PC-3 (cell line): ENCODE results near the gene NMUR1.

Experiments
- EZH2phosphoT487 ChIP-seq: fragments of 300-600 bp; sonication (generic); IDR thresholded peaks from 2 replicates; pipeline ENCODE4 v1.6.1; 2018; ENCODE audit warnings: mild to moderate bottlenecking, antibody characterized with exemption, low read length, borderline replicate concordance
- TF ChIP-seq, protein P1 (sequence below): fragments of 300-600 bp; sonication (generic); conservative IDR thresholded peaks from 2 replicates; pipeline ENCODE4 v1.5.1; 2017; ENCODE audit warnings: antibody characterized with exemption, low read depth, mild to moderate bottlenecking, low read length

DNA sequence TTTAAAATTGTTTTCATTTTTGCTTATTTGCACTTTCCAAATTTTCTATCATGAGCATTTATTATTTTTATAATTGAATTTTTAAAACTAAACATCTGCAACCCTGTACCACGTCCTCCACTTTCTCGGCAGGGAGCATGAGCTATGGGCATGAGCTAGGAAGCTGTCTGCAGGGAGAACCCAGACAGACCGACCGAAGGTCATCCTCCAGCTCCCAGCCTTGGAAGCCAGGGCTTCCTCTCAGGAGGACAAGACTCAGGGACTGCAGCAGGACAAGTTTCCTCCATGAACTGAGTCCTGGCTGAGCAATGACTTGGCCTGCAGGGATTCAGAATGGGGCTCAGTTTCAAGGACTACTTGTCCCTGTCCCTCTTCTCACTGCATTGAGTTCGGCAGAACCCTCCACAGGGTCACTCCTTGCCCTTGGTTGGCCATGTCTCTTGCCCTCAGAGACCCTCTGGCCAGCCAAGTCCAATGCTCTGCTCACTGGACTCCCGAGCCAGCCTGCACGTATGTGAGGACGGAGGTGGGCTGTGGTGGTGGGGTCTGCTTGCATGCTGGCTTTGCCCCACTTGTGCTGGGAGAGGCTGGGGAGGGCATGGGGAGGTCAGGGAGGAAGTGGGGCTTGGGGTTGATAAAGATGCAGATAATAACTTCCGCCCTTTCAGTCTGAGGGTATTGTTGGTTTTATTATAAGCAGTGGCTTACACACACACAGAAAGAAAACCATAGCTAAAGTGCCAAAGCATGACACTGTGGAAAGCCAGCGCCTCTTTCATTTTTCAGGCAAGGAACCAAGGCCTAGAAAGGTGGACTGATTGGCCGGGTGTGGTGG, 6.6 kb downstream of the NMUR1 start:
- TF ChIP-seq, protein P1, sequence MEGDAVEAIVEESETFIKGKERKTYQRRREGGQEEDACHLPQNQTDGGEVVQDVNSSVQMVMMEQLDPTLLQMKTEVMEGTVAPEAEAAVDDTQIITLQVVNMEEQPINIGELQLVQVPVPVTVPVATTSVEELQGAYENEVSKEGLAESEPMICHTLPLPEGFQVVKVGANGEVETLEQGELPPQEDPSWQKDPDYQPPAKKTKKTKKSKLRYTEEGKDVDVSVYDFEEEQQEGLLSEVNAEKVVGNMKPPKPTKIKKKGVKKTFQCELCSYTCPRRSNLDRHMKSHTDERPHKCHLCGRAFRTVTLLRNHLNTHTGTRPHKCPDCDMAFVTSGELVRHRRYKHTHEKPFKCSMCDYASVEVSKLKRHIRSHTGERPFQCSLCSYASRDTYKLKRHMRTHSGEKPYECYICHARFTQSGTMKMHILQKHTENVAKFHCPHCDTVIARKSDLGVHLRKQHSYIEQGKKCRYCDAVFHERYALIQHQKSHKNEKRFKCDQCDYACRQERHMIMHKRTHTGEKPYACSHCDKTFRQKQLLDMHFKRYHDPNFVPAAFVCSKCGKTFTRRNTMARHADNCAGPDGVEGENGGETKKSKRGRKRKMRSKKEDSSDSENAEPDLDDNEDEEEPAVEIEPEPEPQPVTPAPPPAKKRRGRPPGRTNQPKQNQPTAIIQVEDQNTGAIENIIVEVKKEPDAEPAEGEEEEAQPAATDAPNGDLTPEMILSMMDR: no peak
- no peak for TF ChIP-seq EZH2phosphoT487
